Mesenchymal stem cell (in vitro differentiated cells and primary cell): ENCODE data around the gene WDR73.

Experiments
- DNase-seq: peaks from one replicate; pipeline ENCODE4 v3.0.0-alpha.2; 2013
- H2AFZ ChIP-seq: one replicate; pipeline ENCODE4 v1.6.1; 2013; ENCODE audit warnings: low read depth, mild to moderate bottlenecking, control low read depth, inconsistent platforms, low read length, moderate library complexity
- H2AK5ac ChIP-seq: 2 replicates; pipeline ENCODE4 v1.6.1; 2013; ENCODE audit warnings: low read length, moderate library complexity, mild to moderate bottlenecking, inconsistent platforms; ENCODE audit not compliant: severe bottlenecking
- H2BK120ac ChIP-seq: one replicate; pipeline ENCODE4 v1.6.1; 2013; ENCODE audit warnings: low read depth, mild to moderate bottlenecking, inconsistent platforms, low read length, moderate library complexity
- H2BK12ac ChIP-seq, 2 experiments: one replicate each; pipeline ENCODE4 v1.6.1; 2013; ENCODE audit warnings: inconsistent platforms in 2 of 2, low read length in 2 of 2, mild to moderate bottlenecking in 2 of 2, moderate library complexity in 2 of 2, control low read depth in 1 of 2
- H2BK15ac ChIP-seq: one replicate; pipeline ENCODE4 v1.6.1; 2013; ENCODE audit warnings: mild to moderate bottlenecking, low read depth, inconsistent platforms; ENCODE audit not compliant: poor library complexity, severe bottlenecking
- H2BK5ac ChIP-seq: 2 replicates; pipeline ENCODE4 v1.6.1; 2013; ENCODE audit warnings: low read depth, mild to moderate bottlenecking, low read length, control low read depth, inconsistent platforms; ENCODE audit not compliant: poor library complexity, severe bottlenecking
- H3K14ac ChIP-seq, 2 experiments: one replicate each; pipeline ENCODE4 v1.6.1; 2013; ENCODE audit warnings: inconsistent platforms in 2 of 2, low read length in 2 of 2, control low read depth in 1 of 2, mild to moderate bottlenecking in 1 of 2, moderate library complexity in 1 of 2
- H3K18ac ChIP-seq, 2 experiments: one replicate each; pipeline ENCODE4 v1.6.1; 2013; ENCODE audit warnings: inconsistent platforms in 2 of 2, low read length in 2 of 2, control low read depth in 1 of 2, low read depth in 1 of 2, mild to moderate bottlenecking in 1 of 2
- H3K23ac ChIP-seq, 2 experiments: one replicate each; pipeline ENCODE4 v1.6.1; 2013; ENCODE audit warnings: inconsistent platforms in 2 of 2, low read length in 2 of 2, mild to moderate bottlenecking in 2 of 2, moderate library complexity in 2 of 2, control low read depth in 1 of 2
- H3K27ac ChIP-seq: 2 replicates; pipeline ENCODE4 v1.5.1; 2013; ENCODE audit warnings: mild to moderate bottlenecking, moderate library complexity, low read length, control low read depth, inconsistent platforms; ENCODE audit not compliant: poor library complexity, severe bottlenecking
- H3K27me3 ChIP-seq, 2 experiments: 2 replicates each; pipeline versions ENCODE4 v1.6.1 to v1.7.0; 2013; ENCODE audit warnings: low read length in 2 of 2, mild to moderate bottlenecking in 2 of 2, moderate library complexity in 2 of 2, control low read depth in 1 of 2, inconsistent platforms in 1 of 2; ENCODE audit not compliant: control insufficient read depth in 1 of 2, insufficient read depth in 1 of 2
- H3K36me3 ChIP-seq, 2 experiments: 2 replicates each; pipeline versions ENCODE4 v1.6.1 to v1.7.0; 2013; ENCODE audit warnings: low read length in 2 of 2, control low read depth in 1 of 2, inconsistent platforms in 1 of 2, low read depth in 1 of 2, mild to moderate bottlenecking in 1 of 2; ENCODE audit not compliant: insufficient read depth in 2 of 2, control insufficient read depth in 1 of 2
- H3K4ac ChIP-seq, 2 experiments: one replicate each; pipeline ENCODE4 v1.6.1; 2013; ENCODE audit warnings: inconsistent platforms in 2 of 2, low read length in 2 of 2, mild to moderate bottlenecking in 2 of 2, moderate library complexity in 2 of 2, control low read depth in 1 of 2, low read depth in 1 of 2
- H3K4me1 ChIP-seq: 2 replicates; pipeline ENCODE4 v1.6.1; 2013; ENCODE audit warnings: low read depth, low read length, control low read depth; ENCODE audit not compliant: control insufficient read depth, insufficient read depth
- H3K4me2 ChIP-seq: 2 replicates; pipeline ENCODE4 v1.6.1; 2013; ENCODE audit warnings: low read length, mild to moderate bottlenecking, inconsistent platforms; ENCODE audit not compliant: poor library complexity, severe bottlenecking
- H3K4me3 ChIP-seq, 2 experiments: 2 replicates each; pipeline versions ENCODE4 v1.5.1 to v1.7.0; 2013; ENCODE audit warnings: low read length in 2 of 2, mild to moderate bottlenecking in 2 of 2, control low read depth in 1 of 2, low read depth in 1 of 2; ENCODE audit not compliant: insufficient read depth in 1 of 2
- H3K79me1 ChIP-seq: replicated peaks from 2 replicates; pipeline ENCODE4 v1.6.1; 2013; ENCODE audit warnings: mild to moderate bottlenecking, control low read depth, low read length, inconsistent platforms; ENCODE audit not compliant: poor library complexity, severe bottlenecking
- H3K9ac ChIP-seq: 2 replicates; pipeline ENCODE4 v1.7.0; 2013; ENCODE audit warnings: mild to moderate bottlenecking, low read length, moderate library complexity
- H3K9me3 ChIP-seq: 2 replicates; pipeline ENCODE4 v1.7.0; 2013; ENCODE audit warnings: mild to moderate bottlenecking, low read length; ENCODE audit not compliant: control insufficient read depth
- H4K8ac ChIP-seq: one replicate; pipeline ENCODE4 v1.6.1; 2013; ENCODE audit warnings: inconsistent platforms, mild to moderate bottlenecking, low read length, moderate library complexity
- H4K91ac ChIP-seq: one replicate; pipeline ENCODE4 v1.6.1; 2013; ENCODE audit warnings: mild to moderate bottlenecking, low read length, inconsistent platforms
- WGBS: methylation state at CpG from one replicate; pipeline ENCODE4 v1.1.7; 2013; ENCODE audit warnings: mixed read lengths; 5-methylcytosine and 5-hydroxymethylcytosine counted together

Gene WDR73

GRCh38 chr15:84631706-84632272 lies 22.3 kb downstream of the WDR73 start:
- Histone ChIP-seq H2BK120ac (no peak overlapping the region), H3K23ac (no peak overlapping the region), H4K8ac (peak overlapping the region; percentile 10), H4K91ac (no peak overlapping the region), H3K4me2 (peak overlapping the region; percentile 78), H3K27ac (peak overlapping the region; percentile 46), H3K4ac (peak overlapping the region in 1 of 2 experiments; percentile 92), H3K27me3 (no peaks in the 10 kb centered on the region), H2AK5ac (peak overlapping the region; percentile 9), H3K9me3 (no peaks in the 10 kb centered on the region), H3K4me1 (peaks cover 13% of the 10 kb centered on the region), H2BK12ac (no peak overlapping the region), H3K14ac (peak overlapping the region in 1 of 2 experiments; percentile 8), H3K9ac (peak overlapping the region; percentile 84), H3K18ac (peak overlapping the region; percentile 50 to 70), H2BK5ac (no peak overlapping the region), H2AFZ (peak overlapping the region; percentile 87), H3K4me3 (peak overlapping the region; percentile 58 to 93), H3K36me3 (peaks cover 4 to 13% of the 10 kb centered on the region in 2 experiments), H2BK15ac (no peak overlapping the region), H3K79me1 (peaks cover 19% of the 10 kb centered on the region)
- peak; percentile 53 for DNase-seq
- WGBS = 63% methylated on average over 6 of the region's 7 CpGs

- H3K9me3 ChIP-seq = no peaks in the 10 kb centered on the region
- no peak overlapping the region for H3K4me2 ChIP-seq
- no peak for DNase-seq
- H2BK15ac ChIP-seq = no peak overlapping the region
- no peak overlapping the region for H3K9ac ChIP-seq
- peaks cover 14% of the 10 kb centered on the region for H3K79me1 ChIP-seq
- H3K14ac ChIP-seq = no peak overlapping the region
- H3K4me3 ChIP-seq = no peak overlapping the region
- H3K23ac ChIP-seq = no peak overlapping the region
- H2BK120ac ChIP-seq = no peak overlapping the region
- H3K4me1 ChIP-seq = peaks cover 10% of the 10 kb centered on the region
- H2AK5ac ChIP-seq = no peak overlapping the region
- 92% methylated on average over 6 of the region's 9 CpGs for WGBS
- H2AFZ ChIP-seq = no peak overlapping the region
- no peak overlapping the region for H3K27ac ChIP-seq
- no peak overlapping the region for H3K18ac ChIP-seq
- H4K91ac ChIP-seq = no peak overlapping the region
- peaks cover 0 to 6% of the 10 kb centered on the region in 2 experiments for H3K36me3 ChIP-seq
- H3K4ac ChIP-seq = no peak overlapping the region
- no peak overlapping the region for H2BK5ac ChIP-seq
- H4K8ac ChIP-seq = no peak overlapping the region
- no peak overlapping the region for H2BK12ac ChIP-seq
- no peaks in the 10 kb centered on the region for H3K27me3 ChIP-seq
Observed at GRCh38 chr15:84629033-84629432, 25.1 kb downstream of the WDR73 start.

- H2AFZ ChIP-seq = no peak overlapping the region
- peaks cover 28 to 36% of the 10 kb centered on the region in 2 experiments for H3K36me3 ChIP-seq
- H3K18ac ChIP-seq = no peak overlapping the region
- H2BK12ac ChIP-seq = no peak overlapping the region
- H2BK15ac ChIP-seq = no peak overlapping the region
- H3K9ac ChIP-seq = no peak overlapping the region
- no peak overlapping the region for H3K27ac ChIP-seq
- no peak overlapping the region for H3K4me2 ChIP-seq
- H2BK120ac ChIP-seq = no peak overlapping the region
- H3K79me1 ChIP-seq = peaks cover 27% of the 10 kb centered on the region
- 97% methylated on average over 1 of the region's 2 CpGs for WGBS
- H3K4me3 ChIP-seq = no peak overlapping the region
- H3K27me3 ChIP-seq = no peaks in the 10 kb centered on the region
- H3K23ac ChIP-seq = no peak overlapping the region
- H4K8ac ChIP-seq = no peak overlapping the region
- peaks cover 31% of the 10 kb centered on the region for H3K9me3 ChIP-seq
- DNase-seq = no peak
- no peak overlapping the region for H3K14ac ChIP-seq
- H2BK5ac ChIP-seq = no peak overlapping the region
- no peak overlapping the region for H3K4ac ChIP-seq
- H4K91ac ChIP-seq = no peak overlapping the region
- no peaks in the 10 kb centered on the region for H3K4me1 ChIP-seq
- no peak overlapping the region for H2AK5ac ChIP-seq
Observed at GRCh38 chr15:84625123-84625522, 29.0 kb downstream of the WDR73 start.

GRCh38 chr15:84624359-84624758 lies 29.7 kb downstream of the WDR73 start:
- WGBS = 96% methylated on average over 6 of the region's 7 CpGs
- no peak overlapping the region for H4K91ac ChIP-seq
- H3K4ac ChIP-seq = no peak overlapping the region
- no peak overlapping the region for H3K14ac ChIP-seq
- DNase-seq = no peak
- no peak overlapping the region for H3K4me3 ChIP-seq
- H3K9me3 ChIP-seq = peaks cover 37% of the 10 kb centered on the region
- no peak overlapping the region for H3K27ac ChIP-seq
- H3K9ac ChIP-seq = no peak overlapping the region
- no peak overlapping the region for H4K8ac ChIP-seq
- H3K4me2 ChIP-seq = no peak overlapping the region
- no peak overlapping the region for H2AFZ ChIP-seq
- no peaks in the 10 kb centered on the region for H3K4me1 ChIP-seq
- no peak overlapping the region for H2BK15ac ChIP-seq
- peaks cover 31% of the 10 kb centered on the region for H3K79me1 ChIP-seq
- no peak overlapping the region for H2BK120ac ChIP-seq
- no peak overlapping the region for H3K18ac ChIP-seq
- peaks cover 28 to 36% of the 10 kb centered on the region in 2 experiments for H3K36me3 ChIP-seq
- no peak overlapping the region for H2BK5ac ChIP-seq
- H3K23ac ChIP-seq = no peak overlapping the region
- no peaks in the 10 kb centered on the region for H3K27me3 ChIP-seq
- H2AK5ac ChIP-seq = no peak overlapping the region
- no peak overlapping the region for H2BK12ac ChIP-seq
